Measurements from ENCODE around the gene TSPEAR. TPM values are rescaled to one million over a fixed set of nuclear protein-coding genes. Genes with fewer than 3 reads are reported as not detected.
"Not testable (repeated sequence)": the region's sequence is repeated elsewhere in the genome, so short reads cannot be mapped to it uniquely, and the experiment has no call there.

TSPEAR gene
- total RNA-seq, 1 donor from 2014 or later: not detected

- no peak for DNase-seq
Observed at GRCh38 chr21:44603109-44603875, 108.1 kb downstream of the TSPEAR start.

- no peak for DNase-seq
Observed at GRCh38 chr21:44602463-44602850, 108.9 kb downstream of the TSPEAR start.

- no peak for DNase-seq
Observed at GRCh38 chr21:44601596-44602462, 109.5 kb downstream of the TSPEAR start.

- not testable (repeated sequence) for DNase-seq
Observed at GRCh38 chr21:44601091-44601490, 110.3 kb downstream of the TSPEAR start.

GRCh38 chr21:44600118-44600978, 111.0 kb downstream of the TSPEAR start, which contains the start of gene KRTAP10-7:
TSS of gene KRTAP10-7 (plus strand) at chr21:44600597. CDS start at chr21:44600622, 25 bp downstream.
- not testable (repeated sequence) for DNase-seq

- no peak for DNase-seq
Observed at GRCh38 chr21:44599264-44600029, 111.9 kb downstream of the TSPEAR start.

- DNase-seq: no peak
Observed at GRCh38 chr21:44598061-44598460, 113.3 kb downstream of the TSPEAR start.

- no peak for DNase-seq
Observed at GRCh38 chr21:44596068-44596725, 115.2 kb downstream of the TSPEAR start.

- no peak for DNase-seq
Observed at GRCh38 chr21:44595524-44595923, 115.8 kb downstream of the TSPEAR start.

- no peak for DNase-seq
Observed at GRCh38 chr21:44594406-44594916, 116.9 kb downstream of the TSPEAR start.

GRCh38 chr21:44593598-44594405, 117.6 kb downstream of the TSPEAR start:
- no peak for DNase-seq

GRCh38 chr21:44592446-44593311, 118.7 kb downstream of the TSPEAR start, which contains the start of gene KRTAP10-6:
TSS of gene KRTAP10-6 (minus strand) at chr21:44592505. CDS start at chr21:44592484, 21 bp downstream.
- no peak for DNase-seq

- not testable (repeated sequence) for DNase-seq
Observed at GRCh38 chr21:44591801-44592130, 119.6 kb downstream of the TSPEAR start.

- not testable (repeated sequence) for DNase-seq
Observed at GRCh38 chr21:44590897-44591800, 120.2 kb downstream of the TSPEAR start.

GRCh38 chr21:44590311-44590721, 121.1 kb downstream of the TSPEAR start:
- DNase-seq: no peak

- DNase-seq: no peak
Observed at GRCh38 chr21:44589586-44590305, 121.6 kb downstream of the TSPEAR start.

- DNase-seq: no peak
Observed at GRCh38 chr21:44589094-44589493, 122.3 kb downstream of the TSPEAR start.

Data from occipital lobe (tissue), 2 donors.